Lower leg skin (tissue), 3 donors: ENCODE data around the gene PCP4L1.

ENCODE experiments used
- POLR2A ChIP-seq, 2 donors: fragments of 450-650 bp; IDR thresholded peaks; one replicate each; pipeline ENCODE4 v1.6.1; 2016 to 2017; ENCODE audit warnings: antibody characterized with exemption in 2 of 2, mild to moderate bottlenecking in 1 of 2, moderate library complexity in 1 of 2
- TF ChIP-seq, protein P1 (sequence below), 3 donors: fragments of 450-650 bp; IDR thresholded peaks; one replicate each; pipeline ENCODE4 v1.5.1; 2016; ENCODE audit warnings: antibody characterized with exemption in 3 of 3, mild to moderate bottlenecking in 3 of 3, moderate library complexity in 2 of 3

DNA sequence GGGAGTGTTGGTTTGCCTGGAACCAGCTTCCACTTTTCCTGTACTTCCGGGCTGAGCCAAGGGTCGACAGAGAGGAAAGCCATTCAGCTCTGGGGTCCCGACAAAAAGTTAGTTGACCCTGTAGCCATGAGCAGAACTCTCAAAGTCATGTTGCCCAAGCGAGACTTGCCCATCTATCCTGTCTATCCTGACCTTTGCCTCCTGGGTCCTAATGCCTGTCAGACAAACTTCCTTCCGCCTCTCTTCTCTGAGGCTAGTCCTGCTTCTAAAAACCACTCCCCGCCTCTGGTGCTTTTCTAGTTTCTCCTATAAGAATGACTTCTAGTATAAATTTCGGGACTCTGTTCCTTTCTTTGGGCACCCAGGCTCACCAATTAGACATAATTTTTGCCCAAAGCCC is 7.7 kb upstream of the PCP4L1 start:
- TF ChIP-seq, protein P1, sequence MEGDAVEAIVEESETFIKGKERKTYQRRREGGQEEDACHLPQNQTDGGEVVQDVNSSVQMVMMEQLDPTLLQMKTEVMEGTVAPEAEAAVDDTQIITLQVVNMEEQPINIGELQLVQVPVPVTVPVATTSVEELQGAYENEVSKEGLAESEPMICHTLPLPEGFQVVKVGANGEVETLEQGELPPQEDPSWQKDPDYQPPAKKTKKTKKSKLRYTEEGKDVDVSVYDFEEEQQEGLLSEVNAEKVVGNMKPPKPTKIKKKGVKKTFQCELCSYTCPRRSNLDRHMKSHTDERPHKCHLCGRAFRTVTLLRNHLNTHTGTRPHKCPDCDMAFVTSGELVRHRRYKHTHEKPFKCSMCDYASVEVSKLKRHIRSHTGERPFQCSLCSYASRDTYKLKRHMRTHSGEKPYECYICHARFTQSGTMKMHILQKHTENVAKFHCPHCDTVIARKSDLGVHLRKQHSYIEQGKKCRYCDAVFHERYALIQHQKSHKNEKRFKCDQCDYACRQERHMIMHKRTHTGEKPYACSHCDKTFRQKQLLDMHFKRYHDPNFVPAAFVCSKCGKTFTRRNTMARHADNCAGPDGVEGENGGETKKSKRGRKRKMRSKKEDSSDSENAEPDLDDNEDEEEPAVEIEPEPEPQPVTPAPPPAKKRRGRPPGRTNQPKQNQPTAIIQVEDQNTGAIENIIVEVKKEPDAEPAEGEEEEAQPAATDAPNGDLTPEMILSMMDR (IDR thresholded peaks at IDR 0.05): no peak
- TF ChIP-seq POLR2A (IDR thresholded peaks at IDR 0.05): no peak
